ENCODE data around the gene ATP5PF. TPM values are rescaled to one million over a fixed set of nuclear protein-coding genes. Genes with fewer than 3 reads are reported as not detected.

ATP5PF gene
- total RNA-seq, 1 donor from 2014 or later: 114 TPM

DNA sequence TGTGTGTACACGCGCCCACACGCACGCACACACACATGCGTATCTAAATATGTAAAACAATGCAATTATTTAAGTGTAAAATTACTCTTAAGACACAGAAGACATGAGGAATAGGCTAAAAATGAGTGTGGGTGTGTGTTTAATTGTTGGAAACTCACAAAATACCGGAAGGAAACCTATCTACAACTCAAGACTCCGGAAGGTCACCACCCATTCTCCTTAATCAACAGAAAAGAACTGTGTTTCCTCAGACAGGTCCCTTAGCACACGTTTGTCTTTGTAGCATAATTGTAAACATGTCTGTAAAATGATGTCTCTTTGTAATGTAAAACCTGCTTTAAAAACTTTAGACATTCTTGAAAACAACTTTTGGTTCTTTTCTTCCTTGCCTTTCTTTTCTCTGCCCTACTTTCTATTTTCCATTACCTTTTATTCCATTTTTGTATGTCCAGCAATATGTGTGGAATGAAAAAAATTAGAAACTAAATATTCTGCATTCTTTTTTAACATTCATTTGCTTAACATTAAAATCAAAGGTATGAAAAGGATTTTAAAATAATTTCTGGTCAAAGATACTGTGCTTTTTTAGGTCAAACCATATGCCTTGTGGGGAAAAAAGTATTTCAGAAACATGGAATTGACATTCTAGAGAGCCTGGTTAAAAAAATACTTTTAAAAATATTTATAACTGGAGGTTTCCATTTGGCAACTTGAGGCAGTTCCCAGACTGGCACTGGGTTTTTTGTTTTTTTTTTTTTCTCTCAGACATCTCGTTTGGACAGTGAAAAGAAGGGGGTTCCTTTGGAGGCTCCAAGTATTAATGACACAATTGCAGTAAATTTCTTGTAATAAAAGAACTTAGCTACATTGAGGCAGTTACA is 46.2 kb downstream of the ATP5PF start:
- H3K4me3 Mint-ChIP-seq: no peak overlapping the region
- H3K9me3 Mint-ChIP-seq: no peaks in the 10 kb centered on the region
- H3K27ac Mint-ChIP-seq (ENCODE audit: unreplicated experiment): no peak overlapping the region
- no peaks in the 10 kb centered on the region for H3K27me3 Mint-ChIP-seq (ENCODE audit: low read depth)
- DNase-seq (ENCODE audit: low read depth, low spot score): no peak
- no peaks in the 10 kb centered on the region for H3K4me1 Mint-ChIP-seq
- TF ChIP-seq, protein P1, sequence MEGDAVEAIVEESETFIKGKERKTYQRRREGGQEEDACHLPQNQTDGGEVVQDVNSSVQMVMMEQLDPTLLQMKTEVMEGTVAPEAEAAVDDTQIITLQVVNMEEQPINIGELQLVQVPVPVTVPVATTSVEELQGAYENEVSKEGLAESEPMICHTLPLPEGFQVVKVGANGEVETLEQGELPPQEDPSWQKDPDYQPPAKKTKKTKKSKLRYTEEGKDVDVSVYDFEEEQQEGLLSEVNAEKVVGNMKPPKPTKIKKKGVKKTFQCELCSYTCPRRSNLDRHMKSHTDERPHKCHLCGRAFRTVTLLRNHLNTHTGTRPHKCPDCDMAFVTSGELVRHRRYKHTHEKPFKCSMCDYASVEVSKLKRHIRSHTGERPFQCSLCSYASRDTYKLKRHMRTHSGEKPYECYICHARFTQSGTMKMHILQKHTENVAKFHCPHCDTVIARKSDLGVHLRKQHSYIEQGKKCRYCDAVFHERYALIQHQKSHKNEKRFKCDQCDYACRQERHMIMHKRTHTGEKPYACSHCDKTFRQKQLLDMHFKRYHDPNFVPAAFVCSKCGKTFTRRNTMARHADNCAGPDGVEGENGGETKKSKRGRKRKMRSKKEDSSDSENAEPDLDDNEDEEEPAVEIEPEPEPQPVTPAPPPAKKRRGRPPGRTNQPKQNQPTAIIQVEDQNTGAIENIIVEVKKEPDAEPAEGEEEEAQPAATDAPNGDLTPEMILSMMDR (conservative IDR thresholded peaks at IDR 0.05): no peak
- H3K36me3 Mint-ChIP-seq (ENCODE audit: low read depth): peaks cover 8% of the 10 kb centered on the region

DNA sequence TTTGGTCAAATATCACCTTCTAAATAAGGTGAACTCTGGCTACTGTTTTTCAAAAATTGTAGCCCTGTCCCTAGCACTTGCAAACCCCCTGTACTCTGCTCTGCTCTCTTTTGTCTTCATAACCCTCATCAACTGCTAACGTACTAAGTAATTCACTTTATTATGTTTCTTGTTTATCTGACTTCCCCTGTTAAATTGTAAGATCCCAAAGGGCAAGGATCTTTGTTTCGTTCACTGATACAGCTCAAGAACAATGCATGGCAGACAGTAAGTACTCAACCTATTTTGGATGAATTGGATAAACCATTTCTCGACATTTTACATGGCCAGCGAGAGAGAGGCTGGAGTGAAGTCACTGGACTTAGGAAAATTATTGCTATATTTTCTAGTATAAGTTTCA is 46.9 kb downstream of the ATP5PF start:
- H3K27ac Mint-ChIP-seq (ENCODE audit: unreplicated experiment): no peak overlapping the region
- H3K4me3 Mint-ChIP-seq: no peak overlapping the region
- peaks cover 7% of the 10 kb centered on the region for H3K36me3 Mint-ChIP-seq (ENCODE audit: low read depth)
- no peak for DNase-seq (ENCODE audit: low read depth, low spot score)
- no peaks in the 10 kb centered on the region for H3K4me1 Mint-ChIP-seq
- TF ChIP-seq, protein P1 (conservative IDR thresholded peaks at IDR 0.05): no peak
- no peaks in the 10 kb centered on the region for H3K27me3 Mint-ChIP-seq (ENCODE audit: low read depth)
- H3K9me3 Mint-ChIP-seq: no peaks in the 10 kb centered on the region

DNA sequence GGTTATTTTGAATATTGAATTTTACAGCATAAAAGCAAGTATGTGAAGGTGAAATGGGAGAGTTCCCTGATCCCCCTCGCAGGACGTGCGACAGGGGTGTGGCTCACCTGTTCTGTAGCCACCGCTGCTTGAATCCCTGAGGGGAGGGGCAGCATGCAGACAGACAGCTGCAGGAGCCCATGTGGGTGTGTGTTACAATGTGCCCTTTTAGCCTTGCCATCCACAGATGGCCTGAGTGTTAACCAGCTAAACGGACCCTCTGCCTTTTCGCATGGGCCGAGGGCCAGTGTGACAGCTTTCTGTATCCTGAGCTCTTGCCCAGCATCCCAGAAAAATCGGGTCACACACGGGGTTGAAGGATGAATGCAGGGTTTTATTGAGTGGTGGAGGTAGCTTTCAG is 52.3 kb downstream of the ATP5PF start:
- DNase-seq (ENCODE audit: low read depth, low spot score): no peak
- peaks cover 8% of the 10 kb centered on the region for H3K36me3 Mint-ChIP-seq (ENCODE audit: low read depth)
- H3K9me3 Mint-ChIP-seq: no peaks in the 10 kb centered on the region
- peak overlapping the region; percentile 54 for H3K27ac Mint-ChIP-seq (ENCODE audit: unreplicated experiment)
- no peaks in the 10 kb centered on the region for H3K27me3 Mint-ChIP-seq (ENCODE audit: low read depth)
- no peak overlapping the region for H3K4me3 Mint-ChIP-seq
- H3K4me1 Mint-ChIP-seq: no peaks in the 10 kb centered on the region
- TF ChIP-seq, protein P1 (conservative IDR thresholded peaks at IDR 0.05): no peak

DNA sequence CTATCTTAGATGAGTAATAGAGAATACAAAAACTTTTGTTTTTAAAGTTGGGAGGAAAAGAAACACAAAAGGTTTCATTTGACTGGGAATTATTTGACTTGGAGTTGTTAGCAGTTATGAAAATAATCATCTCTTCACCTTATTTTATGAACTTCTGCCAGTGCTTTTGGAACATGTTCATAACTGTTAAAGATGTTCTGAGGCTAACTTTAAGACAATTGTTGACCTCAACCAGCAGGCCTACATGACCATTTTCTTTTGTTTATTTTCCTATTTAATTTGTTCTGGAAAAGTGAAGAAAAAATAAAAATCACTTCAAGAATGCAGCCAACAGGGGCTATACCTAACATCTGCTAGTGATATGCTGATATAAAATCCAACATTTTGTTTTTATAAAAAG is 58.3 kb downstream of the ATP5PF start:
- Mint-ChIP-seq H3K36me3 (ENCODE audit: low read depth) (peaks cover 16% of the 10 kb centered on the region), H3K4me1 (no peaks in the 10 kb centered on the region), H3K27me3 (ENCODE audit: low read depth) (no peaks in the 10 kb centered on the region), H3K9me3 (peaks cover 6% of the 10 kb centered on the region), H3K4me3 (no peak overlapping the region), H3K27ac (ENCODE audit: unreplicated experiment) (no peak overlapping the region)
- no peak for DNase-seq (ENCODE audit: low read depth, low spot score)
- TF ChIP-seq, protein P1 (conservative IDR thresholded peaks at IDR 0.05): no peak

Other genes with a start within 250 kb of the ATP5PF start
- gene MRPL39, start 127.4 kb downstream of the ATP5PF start, total RNA-seq: 36.5 and 39.0 TPM in 2 replicates
- gene JAM2, start 95.6 kb downstream of the ATP5PF start, total RNA-seq: 26.2 and 29.7 TPM in 2 replicates
- 22.8 and 23.3 TPM in 2 replicates for gene GABPA, start 68 bp upstream of the ATP5PF start, total RNA-seq

Measured in neural crest cell (in vitro differentiated cells).